ENCODE results near the gene SPEN.

The SPEN gene

GRCh38 chr1:15836772-15837669 is 10.5 kb upstream of the SPEN start:
- TF ChIP-seq CTCF (IDR thresholded peaks at IDR 0.05) (no peak), ZFX (IDR thresholded peaks at IDR 0.05; ENCODE audit: borderline replicate concordance) (no peak)
- peak overlapping the region; percentile 100 for H3K27ac ChIP-seq

GRCh38 chr1:15837931-15838330 is 9.6 kb upstream of the SPEN start:
- H3K27ac ChIP-seq, result peak overlapping the region; percentile 100; the same call in 1 of the 2 replicates
- TF ChIP-seq CTCF (IDR thresholded peaks at IDR 0.05) (no peak), ZFX (IDR thresholded peaks at IDR 0.05; ENCODE audit: borderline replicate concordance) (no peak)

GRCh38 chr1:15838721-15839120 is 8.8 kb upstream of the SPEN start:
- H3K27ac ChIP-seq, result no peak overlapping the region
- TF ChIP-seq ZFX (IDR thresholded peaks at IDR 0.05; ENCODE audit: borderline replicate concordance), result no peak
- TF ChIP-seq CTCF (IDR thresholded peaks at IDR 0.05), result no peak

GRCh38 chr1:15843826-15844572 is 3.5 kb upstream of the SPEN start:
- TF ChIP-seq ZFX (IDR thresholded peaks at IDR 0.05; ENCODE audit: borderline replicate concordance), result no peak
- TF ChIP-seq CTCF (IDR thresholded peaks at IDR 0.05), result no peak
- H3K27ac ChIP-seq, result no peak overlapping the region

GRCh38 chr1:15846056-15846455 is 1.5 kb upstream of the SPEN start:
- H3K27ac ChIP-seq, result peak overlapping the region; percentile 98; the same call in 1 of the 2 replicates

- H3K27ac ChIP-seq, result peak overlapping the region; percentile 98
- no peak for TF ChIP-seq ZFX (IDR thresholded peaks at IDR 0.05; ENCODE audit: borderline replicate concordance)
- TF ChIP-seq CTCF (IDR thresholded peaks at IDR 0.05), result no peak
These were observed 311 bp downstream of the SPEN start for GRCh38 chr1:15847893-15848142.

GRCh38 chr1:15848143-15848928 is 829 bp downstream of the SPEN start:
- TF ChIP-seq ZFX (IDR thresholded peaks at IDR 0.05; ENCODE audit: borderline replicate concordance), result no peak
- no peak; the same call in 1 of the 2 replicates for TF ChIP-seq CTCF (IDR thresholded peaks at IDR 0.05)
- H3K27ac ChIP-seq, result peak overlapping the region; percentile 98

All from 22Rv1 (cell line).